CD4-positive, alpha-beta T cell (primary cell): ENCODE results near the gene MPI. TPM values are rescaled to one million over a fixed set of nuclear protein-coding genes. Genes with fewer than 3 reads are reported as not detected.

Experiments used
- ATAC-seq: fragments of 200-7000 bp; cut with Tn5 transposase; one replicate; pipeline ENCODE4 v1.10.0; 2022; ENCODE audit warnings: mild to moderate bottlenecking; ENCODE audit not compliant: poor library complexity
- CTCF ChIA-PET: fragments of 350-600 bp; sonication (Branson Sonifier 250); formaldehyde crosslinking; loops from one replicate; lab custom pipeline; 2021; ENCODE audit warnings: antibody characterized with exemption, inconsistent platforms; lab: Charles Lee
- POLR2A ChIA-PET: fragments of 350-600 bp; sonication (Branson Sonifier 250); formaldehyde crosslinking; loops from one replicate; lab custom pipeline; 2021; ENCODE audit warnings: antibody characterized with exemption, inconsistent platforms; lab: Charles Lee
- DNase-seq, 14 experiments: peaks; one replicate each; pipeline ENCODE4 v3.0.0-alpha.2; 2013 to 2020; ENCODE audit warnings: mixed read lengths in 2 of 14
- H3K27ac ChIP-seq, 2 donors: one replicate each; pipeline versions ENCODE4 v1.5.1 to v1.7.0; 2013; ENCODE audit warnings: low read length in 2 of 2, low read depth in 1 of 2, mild to moderate bottlenecking in 1 of 2
- H3K27me3 ChIP-seq, 2 experiments: 1 replicate in 1 of 2; 2 replicates in 1 of 2; pipeline versions ENCODE4 v1.6.1 to v1.7.0; 2013; ENCODE audit warnings: low read length in 2 of 2, control low read depth in 1 of 2, mild to moderate bottlenecking in 1 of 2, moderate library complexity in 1 of 2; ENCODE audit not compliant: insufficient read depth in 2 of 2, control insufficient read depth in 1 of 2
- H3K36me3 ChIP-seq: one replicate; pipeline ENCODE4 v1.6.1; 2013; ENCODE audit warnings: low read length, control low read depth; ENCODE audit not compliant: insufficient read depth
- H3K4me1 ChIP-seq: one replicate; pipeline ENCODE4 v1.6.1; 2013; ENCODE audit warnings: low read length, control low read depth; ENCODE audit not compliant: insufficient read depth
- H3K4me3 ChIP-seq: one replicate; pipeline ENCODE4 v1.5.1; 2013; ENCODE audit warnings: mild to moderate bottlenecking, low read length, moderate library complexity
- H3K9me3 ChIP-seq, 2 experiments: 1 replicate in 1 of 2; 2 replicates in 1 of 2; pipeline versions ENCODE4 v1.6.1 to v1.7.0; 2013; ENCODE audit warnings: low read length in 2 of 2, mild to moderate bottlenecking in 2 of 2, control low read depth in 1 of 2, moderate library complexity in 1 of 2; ENCODE audit not compliant: control insufficient read depth in 1 of 2, insufficient read depth in 1 of 2
- H3K27ac Mint-ChIP-seq: one replicate; pipeline ENCODE4 v1.8.0; 2020; ENCODE audit warnings: mixed read lengths
- H3K27me3 Mint-ChIP-seq: one replicate; pipeline ENCODE4 v1.8.0; 2021; ENCODE audit warnings: mixed read lengths
- H3K36me3 Mint-ChIP-seq: one replicate; pipeline ENCODE4 v1.8.0; 2021; ENCODE audit warnings: low read depth, mixed read lengths
- H3K4me1 Mint-ChIP-seq: one replicate; pipeline ENCODE4 v1.8.0; 2021; ENCODE audit warnings: low read depth, mixed read lengths
- H3K4me3 Mint-ChIP-seq: one replicate; pipeline ENCODE4 v1.8.0; 2020; ENCODE audit warnings: mild to moderate bottlenecking, mixed read lengths
- H3K9me3 Mint-ChIP-seq: one replicate; pipeline ENCODE4 v1.8.0; 2020; ENCODE audit warnings: mixed read lengths
- intact Hi-C, 2 experiments: fragments of 100-400 bp; cut with DNase I in 1 of 2; cut with micrococcal nuclease in 1 of 2; formaldehyde crosslinking; loops; one replicate each; pipeline versions ENCODE4 v1.15.1 to v1.9.0; 2023 to 2025; cut with DNase I, micrococcal nuclease
- total RNA-seq, 174 experiments: library from RNA in 2 of 174; stranded (reverse) in 2 of 174; gene quantifications; one replicate each; pipeline ENCODE4 v1.2.3 and lab custom pipeline; 2021 to 2026
- TF ChIP-seq, protein P1 (sequence below): fragments of 200-600 bp; IDR thresholded peaks from one replicate; pipeline ENCODE4 v1.8.0; 2022; ENCODE audit warnings: antibody characterized with exemption, mild to moderate bottlenecking

MPI gene
- total RNA-seq, 2 experiments from 2014 or later: 28.9 to 30.3 TPM

DNA sequence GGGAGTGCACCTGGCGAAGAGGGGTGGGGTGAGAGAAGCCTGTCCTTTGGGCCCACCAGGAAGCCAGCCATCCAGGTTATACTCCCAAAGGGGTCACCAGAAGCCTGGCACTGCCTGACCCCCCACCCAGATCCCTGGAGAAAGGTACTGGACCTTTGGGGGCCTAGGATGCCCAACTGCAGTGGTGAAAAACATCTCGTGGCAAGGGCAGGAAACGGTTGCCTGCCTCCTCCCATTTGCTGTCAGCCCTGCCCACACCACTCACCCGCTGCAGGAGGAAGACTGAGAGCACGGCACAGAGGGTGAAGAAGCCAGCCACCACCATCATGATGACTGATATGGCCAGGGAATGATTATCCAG, 44.7 kb upstream of the MPI start:
- peak overlapping the region; percentile 69 to 82 for H3K27ac ChIP-seq
- Mint-ChIP-seq H3K27me3 (no peaks in the 10 kb centered on the region), H3K9me3 (no peaks in the 10 kb centered on the region), H3K4me1 (peaks cover 56% of the 10 kb centered on the region), H3K36me3 (peaks cover 55% of the 10 kb centered on the region), H3K4me3 (peak overlapping the region; percentile 49), H3K27ac (peak overlapping the region; percentile 86)
- H3K27me3 ChIP-seq: no peaks in the 10 kb centered on the region
- ATAC-seq: peak; percentile 54
- ChIA-PET CTCF (interaction anchor here (1.0 to 1.4 kb wide), 4 partner anchors 23 to 106 kb away, joined by 3 to 9 read pairs (median 4); no protein-coding TSS in a partner anchor), POLR2A (interaction anchor here (0.7 to 1.6 kb wide), 22 partner anchors 11 to 606 kb away, joined by 3 to 8 read pairs (median 4); partner anchors contain the start of genes COX5A, CSK, MPI and PPCDC)
- peak; percentile 36 to 76 (median 62) for DNase-seq
- TF ChIP-seq, protein P1, sequence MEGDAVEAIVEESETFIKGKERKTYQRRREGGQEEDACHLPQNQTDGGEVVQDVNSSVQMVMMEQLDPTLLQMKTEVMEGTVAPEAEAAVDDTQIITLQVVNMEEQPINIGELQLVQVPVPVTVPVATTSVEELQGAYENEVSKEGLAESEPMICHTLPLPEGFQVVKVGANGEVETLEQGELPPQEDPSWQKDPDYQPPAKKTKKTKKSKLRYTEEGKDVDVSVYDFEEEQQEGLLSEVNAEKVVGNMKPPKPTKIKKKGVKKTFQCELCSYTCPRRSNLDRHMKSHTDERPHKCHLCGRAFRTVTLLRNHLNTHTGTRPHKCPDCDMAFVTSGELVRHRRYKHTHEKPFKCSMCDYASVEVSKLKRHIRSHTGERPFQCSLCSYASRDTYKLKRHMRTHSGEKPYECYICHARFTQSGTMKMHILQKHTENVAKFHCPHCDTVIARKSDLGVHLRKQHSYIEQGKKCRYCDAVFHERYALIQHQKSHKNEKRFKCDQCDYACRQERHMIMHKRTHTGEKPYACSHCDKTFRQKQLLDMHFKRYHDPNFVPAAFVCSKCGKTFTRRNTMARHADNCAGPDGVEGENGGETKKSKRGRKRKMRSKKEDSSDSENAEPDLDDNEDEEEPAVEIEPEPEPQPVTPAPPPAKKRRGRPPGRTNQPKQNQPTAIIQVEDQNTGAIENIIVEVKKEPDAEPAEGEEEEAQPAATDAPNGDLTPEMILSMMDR: peak; percentile 40
- peaks cover 61% of the 10 kb centered on the region for H3K4me1 ChIP-seq
- H3K9me3 ChIP-seq: no peaks in the 10 kb centered on the region
- intact Hi-C loops: loop anchor here (1.0 to 10.0 kb wide), 4 partner anchors 56 to 300 kb away; partner anchors contain the start of genes ARID3B (in 1 of the 2) and EDC3 (in 1 of the 2)
- H3K4me3 ChIP-seq: peak overlapping the region; percentile 22
- peaks cover 33% of the 10 kb centered on the region for H3K36me3 ChIP-seq

DNA sequence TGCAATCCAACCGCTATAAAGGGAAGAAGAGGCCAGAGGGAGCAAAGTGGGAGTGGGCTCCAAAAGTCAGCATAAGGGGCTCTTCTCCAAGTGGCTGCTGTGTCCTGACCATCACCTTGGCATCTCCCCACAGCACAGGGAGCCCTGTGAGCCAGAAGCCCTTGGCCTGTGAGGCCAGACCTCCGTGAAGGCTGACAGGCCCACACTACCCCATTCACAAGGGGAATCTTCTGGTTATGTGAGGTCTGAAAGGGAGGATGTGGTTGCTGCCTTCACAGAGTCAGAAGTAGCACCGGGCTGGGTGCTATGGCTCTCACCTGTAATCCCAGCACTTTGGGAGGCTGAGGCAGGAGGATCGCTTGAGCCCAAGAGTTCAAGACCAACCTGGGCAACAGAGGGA, 44.3 kb upstream of the MPI start:
- H3K27me3 Mint-ChIP-seq: no peaks in the 10 kb centered on the region
- H3K9me3 Mint-ChIP-seq: no peaks in the 10 kb centered on the region
- ChIA-PET POLR2A (interaction anchor here (0.7 to 1.6 kb wide), 8 partner anchors 14 to 68 kb away, joined by 3 to 8 read pairs (median 4); partner anchors contain the start of gene CSK), CTCF (interaction anchor here (1.4 to 1.6 kb wide), 2 partner anchors 13 to 56 kb away, joined by 3 to 9 read pairs; no protein-coding TSS in a partner anchor)
- H3K36me3 Mint-ChIP-seq: peaks cover 58% of the 10 kb centered on the region
- Histone ChIP-seq H3K4me1 (peaks cover 58% of the 10 kb centered on the region), H3K27ac (peak overlapping the region; percentile 69 to 82), H3K9me3 (no peaks in the 10 kb centered on the region), H3K27me3 (no peaks in the 10 kb centered on the region), H3K4me3 (peak overlapping the region; percentile 22), H3K36me3 (peaks cover 33% of the 10 kb centered on the region)
- intact Hi-C loops: loop anchor here (1.0 to 10.0 kb wide), 4 partner anchors 55 to 301 kb away; partner anchors contain the start of genes ARID3B (in 1 of the 2) and EDC3 (in 1 of the 2)
- TF ChIP-seq, protein P1: no peak
- H3K4me1 Mint-ChIP-seq: peaks cover 55% of the 10 kb centered on the region
- peak overlapping the region; percentile 86 for H3K27ac Mint-ChIP-seq
- no peak for ATAC-seq
- DNase-seq: peak in 5 of 14 experiments; percentile 10 to 57 (median 49)
- H3K4me3 Mint-ChIP-seq: peak overlapping the region; percentile 49

DNA sequence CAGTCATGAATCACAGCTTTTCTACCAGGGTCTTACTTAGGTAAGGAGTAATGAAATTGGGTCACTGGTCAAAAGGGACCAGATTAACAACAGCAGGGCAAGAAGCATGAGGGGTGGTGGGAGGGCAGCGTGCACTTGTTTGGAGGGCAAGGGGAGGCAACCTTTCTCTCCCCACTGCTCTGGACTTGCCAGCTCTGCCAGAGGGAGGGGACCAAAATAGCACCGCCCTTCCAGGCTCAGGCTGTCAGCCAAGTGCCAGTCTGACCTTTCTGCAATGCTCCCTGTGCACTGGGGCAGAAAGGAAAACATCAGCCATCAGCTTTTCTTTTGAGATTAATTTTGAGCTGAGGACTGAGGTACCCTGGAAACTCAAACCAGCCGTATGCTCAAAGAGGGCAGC, 42.4 kb upstream of the MPI start:
- CTCF ChIA-PET: interaction anchor here (1.1 kb wide), 1 partner anchor 54 kb away, joined by 3 read pairs; no protein-coding TSS in a partner anchor
- TF ChIP-seq, protein P1: no peak

More for the DNA sequence above, 42.4 kb upstream of the MPI start:
- no peak overlapping the region for H3K27ac ChIP-seq
- Mint-ChIP-seq H3K4me3 (peak overlapping the region; percentile 30), H3K9me3 (no peaks in the 10 kb centered on the region), H3K4me1 (peaks cover 38% of the 10 kb centered on the region), H3K27ac (no peak overlapping the region), H3K36me3 (peaks cover 64% of the 10 kb centered on the region), H3K27me3 (no peaks in the 10 kb centered on the region)
- ATAC-seq (no peak), DNase-seq (no peak)
- peaks cover 40% of the 10 kb centered on the region for H3K4me1 ChIP-seq
- intact Hi-C loops: loop anchor here in 1 of 2 experiments (10.0 kb wide), 2 partner anchors 153 to 303 kb away; partner anchors contain the start of genes ARID3B and EDC3
- H3K4me3 ChIP-seq: no peak overlapping the region
- H3K36me3 ChIP-seq: peaks cover 51% of the 10 kb centered on the region
- POLR2A ChIA-PET: no interaction called here
- H3K27me3 ChIP-seq: no peaks in the 10 kb centered on the region
- H3K9me3 ChIP-seq: no peaks in the 10 kb centered on the region
